ENCODE results near the gene UMPS.

UMPS gene

GRCh38 chr3:124763644-124764358 lies 33.5 kb downstream of the UMPS start:
- no peak for DNase-seq (ENCODE audit: low read depth in 3 of 3)

GRCh38 chr3:124764746-124765145 lies 34.5 kb downstream of the UMPS start:
- no peak for DNase-seq (ENCODE audit: low read depth in 3 of 3)

GRCh38 chr3:124765197-124765840 lies 35.1 kb downstream of the UMPS start:
- DNase-seq (ENCODE audit: low read depth in 3 of 3): no peak

GRCh38 chr3:124766113-124767095 lies 36.2 kb downstream of the UMPS start:
- DNase-seq (ENCODE audit: low read depth in 3 of 3): no peak

- DNase-seq (ENCODE audit: low read depth in 3 of 3): no peak
Observed at GRCh38 chr3:124767264-124767663, 37.0 kb downstream of the UMPS start.

- no peak for DNase-seq (ENCODE audit: low read depth in 3 of 3)
Observed at GRCh38 chr3:124767691-124768090, 37.4 kb downstream of the UMPS start.

GRCh38 chr3:124768812-124769211 lies 38.6 kb downstream of the UMPS start:
- peak in 1 of 3 experiments; percentile 20 for DNase-seq (ENCODE audit: low read depth in 3 of 3)

GRCh38 chr3:124769462-124769861 lies 39.2 kb downstream of the UMPS start:
- DNase-seq (ENCODE audit: low read depth in 3 of 3): no peak

- no peak for DNase-seq (ENCODE audit: low read depth in 3 of 3)
Observed at GRCh38 chr3:124770336-124771082, 40.3 kb downstream of the UMPS start.

GRCh38 chr3:124771083-124771445 lies 40.8 kb downstream of the UMPS start:
- no peak for DNase-seq (ENCODE audit: low read depth in 3 of 3)

GRCh38 chr3:124772081-124772831 lies 42.0 kb downstream of the UMPS start:
- no peak for DNase-seq (ENCODE audit: low read depth in 3 of 3)

GRCh38 chr3:124773351-124774326 lies 43.4 kb downstream of the UMPS start:
- no peak for DNase-seq (ENCODE audit: low read depth in 3 of 3)

- no peak for DNase-seq (ENCODE audit: low read depth in 3 of 3)
Observed at GRCh38 chr3:124774327-124774718, 44.1 kb downstream of the UMPS start.

GRCh38 chr3:124774841-124775402 lies 44.7 kb downstream of the UMPS start:
- no peak for DNase-seq (ENCODE audit: low read depth in 3 of 3)

GRCh38 chr3:124775877-124776276 lies 45.6 kb downstream of the UMPS start:
- no peak for DNase-seq (ENCODE audit: low read depth in 3 of 3)

GRCh38 chr3:124776856-124777255 lies 46.6 kb downstream of the UMPS start:
- no peak for DNase-seq (ENCODE audit: low read depth in 3 of 3)

GRCh38 chr3:124777762-124778470 lies 47.7 kb downstream of the UMPS start:
- DNase-seq (ENCODE audit: low read depth in 3 of 3): no peak

GRCh38 chr3:124779116-124779515 lies 48.9 kb downstream of the UMPS start:
- DNase-seq (ENCODE audit: low read depth in 3 of 3): no peak

GRCh38 chr3:124779751-124780191 lies 49.5 kb downstream of the UMPS start:
- no peak for DNase-seq (ENCODE audit: low read depth in 3 of 3)

Measured in stimulated activated CD4-positive, alpha-beta T cell treated with anti-CD3 and anti-CD28 coated beads, TNF-alpha, amount 100 ng/mL, for 24 hours (primary cell).